H1 (cell line): Measurements from ENCODE around the gene OSCP1. TPM values are rescaled to one million over a fixed set of nuclear protein-coding genes. Genes with fewer than 3 reads are reported as not detected.

Source experiments
- CTCF ChIA-PET: fragments of 300-600 bp; sonication (Branson Sonifier 250); formaldehyde crosslinking; loops from one replicate; lab custom pipeline; 2021; ENCODE audit not compliant: partially characterized antibody; lab: Charles Lee
- POLR2A ChIA-PET: fragments of 300-600 bp; sonication (Branson Sonifier 250); formaldehyde crosslinking; loops from one replicate; lab custom pipeline; 2021; ENCODE audit warnings: inconsistent platforms; ENCODE audit not compliant: partially characterized antibody; lab: Charles Lee
- DNase-seq, 2 experiments: peaks; one replicate each; pipeline versions ENCODE4 v3.0.0 to v3.0.0-alpha.2; 2010 to 2022; ENCODE audit warnings: low spot score in 2 of 2, low read depth in 1 of 2, mixed read lengths in 1 of 2
- FAIRE-seq: peaks from 2 replicates; lab custom pipeline; 2011; peaks lifted over from hg19 to GRCh38; lab: Jason Lieb, UNC
- H2AFZ ChIP-seq: 2 replicates; pipeline ENCODE4 v1.8.1; 2012; ENCODE audit warnings: low read length, inconsistent platforms
- H2AK5ac ChIP-seq: 2 replicates; pipeline ENCODE4 v1.6.1; 2013; ENCODE audit warnings: low read depth, low read length
- H2BK120ac ChIP-seq: replicated peaks from 2 replicates; pipeline ENCODE3; 2013; ENCODE audit warnings: low read depth, low read length, inconsistent platforms
- H2BK12ac ChIP-seq: 2 replicates; pipeline ENCODE4 v1.6.1; 2013; ENCODE audit warnings: low read depth, low read length
- H2BK15ac ChIP-seq: 2 replicates; pipeline ENCODE4 v1.6.1; 2013; ENCODE audit warnings: low read length
- H2BK20ac ChIP-seq: 2 replicates; pipeline ENCODE4 v1.6.1; 2013; ENCODE audit warnings: low read length
- H2BK5ac ChIP-seq: 2 replicates; pipeline ENCODE4 v1.6.1; 2013; ENCODE audit warnings: low read depth, low read length
- H3K14ac ChIP-seq: 2 replicates; pipeline ENCODE4 v1.6.1; 2013; ENCODE audit warnings: inconsistent platforms; ENCODE audit not compliant: insufficient read length
- H3K18ac ChIP-seq: 2 replicates; pipeline ENCODE4 v1.6.1; 2013; ENCODE audit warnings: low read length; ENCODE audit errors: extremely low read depth
- H3K23ac ChIP-seq: 2 replicates; pipeline ENCODE4 v1.6.1; 2013; ENCODE audit warnings: inconsistent platforms; ENCODE audit not compliant: insufficient read length
- H3K23me2 ChIP-seq: 2 replicates; pipeline ENCODE4 v1.6.1; 2013; ENCODE audit warnings: low read depth, low read length
- H3K27ac ChIP-seq: 2 replicates; pipeline ENCODE4 v1.6.1; 2011; ENCODE audit warnings: low read depth, low read length, inconsistent platforms
- H3K27me3 ChIP-seq, 4 experiments: replicated peaks in 1 of 4; 1 replicate in 1 of 4; 2 replicates in 3 of 4; pipeline versions ENCODE4 v1.6.1 to v1.8.1; 2011 to 2013; ENCODE audit warnings: low read length in 3 of 4, mild to moderate bottlenecking in 3 of 4, inconsistent platforms in 2 of 4, mixed read lengths in 2 of 4, moderate library complexity in 1 of 4; ENCODE audit not compliant: control insufficient read depth in 3 of 4, insufficient read depth in 3 of 4; ENCODE audit errors: extremely low read depth in 1 of 4
- H3K36me3 ChIP-seq, 4 experiments: 2 replicates each; pipeline versions ENCODE4 v1.6.1 to v1.8.1; 2011 to 2013; ENCODE audit warnings: mild to moderate bottlenecking in 4 of 4, low read length in 3 of 4, moderate library complexity in 2 of 4, control low read depth in 1 of 4, inconsistent platforms in 1 of 4; ENCODE audit not compliant: insufficient read depth in 4 of 4, control insufficient read depth in 2 of 4
- H3K4ac ChIP-seq: replicated peaks from 2 replicates; pipeline ENCODE3; 2013; ENCODE audit warnings: low read length, low read depth, mixed read lengths, inconsistent platforms; ENCODE audit not compliant: insufficient read length
- H3K4me1 ChIP-seq, 4 experiments: replicated peaks in 1 of 4; 1 replicate in 1 of 4; 2 replicates in 3 of 4; pipeline versions ENCODE4 v1.6.1 to v1.8.1; 2011 to 2013; ENCODE audit warnings: low read length in 3 of 4, inconsistent platforms in 2 of 4, mixed read lengths in 1 of 4; ENCODE audit not compliant: insufficient read depth in 4 of 4, control insufficient read depth in 3 of 4
- H3K4me2 ChIP-seq, 2 experiments: 2 replicates each; pipeline versions ENCODE4 v1.6.1 to v1.8.1; 2011 to 2013; ENCODE audit warnings: low read depth in 2 of 2, low read length in 2 of 2, control low read depth in 1 of 2, inconsistent platforms in 1 of 2, mild to moderate bottlenecking in 1 of 2; ENCODE audit not compliant: insufficient read depth in 1 of 2
- H3K4me3 ChIP-seq, 4 experiments: fragments of 200-600, 300-600 bp in 1 of 4; sonication (generic), shearing (Covaris generic), sonication (Bioruptor Twin) in 1 of 4; 2 replicates each; pipeline versions ENCODE4 v1.5.1 to v1.8.1; 2011 to 2016; ENCODE audit warnings: low read length in 4 of 4, low read depth in 3 of 4, control low read depth in 2 of 4, inconsistent platforms in 2 of 4, mild to moderate bottlenecking in 2 of 4, mixed read lengths in 1 of 4, moderate library complexity in 1 of 4; ENCODE audit not compliant: insufficient read depth in 2 of 4; ENCODE audit errors: extremely low read depth in 1 of 4
- H3K56ac ChIP-seq: replicated peaks from 2 replicates; pipeline ENCODE3; 2013; ENCODE audit warnings: low read depth, mild to moderate bottlenecking, mixed read lengths, low read length, inconsistent platforms; ENCODE audit not compliant: insufficient read length
- H3K79me1 ChIP-seq: 2 replicates; pipeline ENCODE4 v1.6.1; 2013; ENCODE audit warnings: low read depth, low read length, control low read depth
- H3K79me2 ChIP-seq, 2 experiments: 2 replicates each; pipeline versions ENCODE4 v1.6.1 to v1.8.1; 2012 to 2013; ENCODE audit warnings: low read length in 2 of 2, mild to moderate bottlenecking in 2 of 2, inconsistent platforms in 1 of 2; ENCODE audit not compliant: insufficient read depth in 2 of 2, control insufficient read depth in 1 of 2
- H3K9ac ChIP-seq, 4 experiments: replicated peaks in 1 of 4; 1 replicate in 1 of 4; 2 replicates in 3 of 4; pipeline versions ENCODE4 v1.6.1 to v1.8.1; 2011 to 2013; ENCODE audit warnings: low read depth in 3 of 4, low read length in 3 of 4, control low read depth in 2 of 4, mild to moderate bottlenecking in 2 of 4, moderate library complexity in 2 of 4, inconsistent platforms in 1 of 4; ENCODE audit errors: extremely low read depth in 1 of 4
- H3K9me3 ChIP-seq, 2 experiments: 2 replicates each; pipeline versions ENCODE4 v1.6.1 to v1.8.1; 2012 to 2013; ENCODE audit warnings: mild to moderate bottlenecking in 2 of 2, moderate library complexity in 2 of 2, control low read depth in 1 of 2, inconsistent platforms in 1 of 2, low read depth in 1 of 2, low read length in 1 of 2, mixed read lengths in 1 of 2; ENCODE audit not compliant: insufficient read depth in 2 of 2
- H4K20me1 ChIP-seq, 2 experiments: replicated peaks in 1 of 2; 2 replicates each; pipeline versions ENCODE3 to v1.8.1; 2011 to 2013; ENCODE audit warnings: inconsistent platforms in 2 of 2, low read length in 2 of 2, mild to moderate bottlenecking in 1 of 2; ENCODE audit not compliant: insufficient read depth in 2 of 2, control insufficient read depth in 1 of 2
- H4K5ac ChIP-seq: 2 replicates; pipeline ENCODE4 v1.6.1; 2013; ENCODE audit warnings: low read length, low read depth, mixed read lengths, inconsistent platforms; ENCODE audit not compliant: insufficient read length
- H4K8ac ChIP-seq: 2 replicates; pipeline ENCODE4 v1.8.0; 2013; ENCODE audit warnings: mild to moderate bottlenecking, moderate library complexity, low read length, inconsistent platforms; ENCODE audit not compliant: insufficient read depth; ENCODE audit errors: extremely low read depth
- H4K91ac ChIP-seq: replicated peaks from 2 replicates; pipeline ENCODE3; 2013; ENCODE audit warnings: low read length, mixed read lengths, inconsistent platforms; ENCODE audit not compliant: insufficient read length
- ASH2L ChIP-seq: fragments of 200-600, 300-600 bp; sonication (generic); IDR thresholded peaks from one replicate; pipeline ENCODE4 v1.7.1; 2017; ENCODE audit warnings: low read length
- CEBPB ChIP-seq: IDR thresholded peaks from 2 replicates; pipeline ENCODE4 v1.6.1; 2012; ENCODE audit warnings: low read depth, low read length
- POLR2AphosphoS5 ChIP-seq: IDR thresholded peaks from 2 replicates; pipeline ENCODE4 v1.6.1; 2011; ENCODE audit warnings: low read depth, low read length
- SIRT6 ChIP-seq: IDR thresholded peaks from one replicate; pipeline ENCODE4 v1.7.1; 2012; ENCODE audit warnings: low read length, inconsistent platforms
- TAF1 ChIP-seq: IDR thresholded peaks from 2 replicates; pipeline ENCODE4 v1.6.1; 2011; ENCODE audit warnings: mild to moderate bottlenecking, low read depth, low read length
- TBP ChIP-seq: IDR thresholded peaks from 2 replicates; pipeline ENCODE4 v1.6.1; 2011; ENCODE audit warnings: low read depth, low read length, improper control_type of control experiment
- WGBS, 2 experiments: shearing (Covaris generic) in 1 of 2; methylation state at CpG; one replicate each; pipeline versions ENCODE4 v1.1.6 to v1.1.7; 2013 to 2015; ENCODE audit warnings: low lambda C conversion rate in 2 of 2, mixed read lengths in 2 of 2, inconsistent platforms in 1 of 2, low coverage in 1 of 2, missing lambda C conversion rate in 1 of 2; ENCODE audit not compliant: insufficient replicate concordance in 2 of 2, insufficient coverage in 1 of 2, insufficient read length in 1 of 2; ENCODE audit errors: extremely low coverage in 1 of 2, missing lambda C conversion rate in 1 of 2; 5-methylcytosine and 5-hydroxymethylcytosine counted together
- polyA plus RNA-seq, 7 experiments: library from polyadenylated mRNA; depleted of rRNA in 3 of 7; stranded (reverse) in 5 of 7; unstranded in 2 of 7; fragments of >200 nt in 5 of 7; fragments of 200-250 nt in 2 of 7; gene quantifications; 1 replicate in 5 of 7; 2 replicates in 1 of 7; 4 replicates in 1 of 7; pipeline versions ENCODE4 v1.2.1 to v1.2.3, GENCODE V29; 2011 to 2013; ENCODE audit warnings: missing spikeins in 2 of 7, mixed read lengths in 2 of 7
- total RNA-seq: library from RNA; stranded (reverse); fragmentation: NEBNext Ultra II Directional; extraction: Animal tissue kit (Norgen Biotek cat#: 25700); gene quantifications from 2 replicates; pipeline ENCODE4 v1.2.1, GENCODE V29; 2021

OSCP1 gene
- total and polyA plus RNA-seq, 2 of the 8 experiments (the other 6 are each of a cell fraction or from before 2014, with no cell fraction given): 1.8 to 3.3 TPM

GRCh38 chr1:36440044-36440443 is 10.2 kb downstream of the OSCP1 start:
- ChIA-PET POLR2A (interaction anchor here (0.6 kb wide), 1 partner anchor 8 kb away, joined by 3 read pairs; no protein-coding TSS in a partner anchor), CTCF (interaction anchor here (0.9 to 1.0 kb wide), 2 partner anchors 10 to 37 kb away, joined by 3 read pairs; partner anchors contain the start of gene OSCP1)
- DNase-seq (no peak), FAIRE-seq (no peak)
- Histone ChIP-seq H2BK12ac (no peak overlapping the region), H4K20me1 (no peaks in the 10 kb centered on the region), H2BK5ac (no peak overlapping the region; the same call in 1 of the 2 replicates), H3K18ac (no peak overlapping the region), H4K91ac (no peak overlapping the region), H2BK15ac (no peak overlapping the region), H3K23ac (no peak overlapping the region), H3K79me2 (no peaks in the 10 kb centered on the region), H2AK5ac (no peak overlapping the region), H3K14ac (no peak overlapping the region), H2BK120ac (no peak overlapping the region), H4K8ac (no peak overlapping the region), H3K4ac (no peak overlapping the region), H3K9ac (no peak overlapping the region), H3K23me2 (no peaks in the 10 kb centered on the region), H3K27ac (no peak overlapping the region), H3K4me2 (no peak overlapping the region), H3K4me3 (no peak overlapping the region), H3K9me3 (no peaks in the 10 kb centered on the region), H2AFZ (no peak overlapping the region), H4K5ac (no peak overlapping the region), H3K79me1 (no peaks in the 10 kb centered on the region), H2BK20ac (no peak overlapping the region), H3K36me3 (no peaks in the 10 kb centered on the region), H3K4me1 (peaks cover 0 to 3% (median 2%) of the 10 kb centered on the region in 4 experiments; a peak in 3 of 7 replicates), H3K27me3 (no peaks in the 10 kb centered on the region), H3K56ac (no peak overlapping the region)
- 57% methylated on average over 3 of the region's 3 CpGs; no CpG with 5 or more reads in 1 of the 2 experiments for WGBS, 2 experiments
- TF ChIP-seq POLR2AphosphoS5 (no peak), SIRT6 (no peak), ASH2L (no peak), CEBPB (no peak), TBP (no peak), TAF1 (no peak)
